Panc1 (cell line): ENCODE results near the gene C19orf38. TPM values are rescaled to one million over a fixed set of nuclear protein-coding genes. Genes with fewer than 3 reads are reported as not detected.

Experiments
- ATAC-seq: fragments of 200-7000 bp; cut with Tn5 transposase; 2 replicates; pipeline ENCODE4 v1.9.1; 2020; ENCODE audit warnings: mild to moderate bottlenecking, moderate library complexity
- BruUV-seq: library from RNA; stranded (reverse); fragments of 400-500 nt; replicated peaks from 2 replicates; lab custom pipeline; 2021; lab: Mats Ljungman, UMichigan
- CTCF ChIA-PET: fragments of 300-600 bp; sonication (Branson Sonifier 250); formaldehyde crosslinking; loops from one replicate; lab custom pipeline; 2022; ENCODE audit warnings: antibody characterized with exemption; lab: Charles Lee
- POLR2A ChIA-PET: fragments of 300-600 bp; sonication (Branson Sonifier 250); formaldehyde crosslinking; loops from one replicate; lab custom pipeline; 2022; ENCODE audit warnings: antibody characterized with exemption; lab: Charles Lee
- DNase-seq: peaks from one replicate; pipeline ENCODE4 v3.0.0-alpha.2; 2010; ENCODE audit warnings: low read depth, low spot score
- H3K27ac ChIP-seq: 2 replicates; pipeline ENCODE4 v1.5.1; 2011; ENCODE audit warnings: mild to moderate bottlenecking, low read length, inconsistent platforms
- H3K27me3 ChIP-seq: fragments of 200-500 bp; sonication (Bioruptor generic); 2 replicates; pipeline ENCODE4 v1.6.0; 2014; ENCODE audit warnings: low read length, inconsistent platforms; ENCODE audit not compliant: control insufficient read depth, insufficient read depth
- H3K36me3 ChIP-seq: fragments of 200-500 bp; sonication (Bioruptor generic); 2 replicates; pipeline ENCODE4 v1.5.1; 2014; ENCODE audit warnings: inconsistent platforms, mild to moderate bottlenecking, low read length, moderate library complexity; ENCODE audit not compliant: control insufficient read depth, insufficient read depth
- H3K4me1 ChIP-seq: 2 replicates; pipeline ENCODE4 v1.5.1; 2011; ENCODE audit warnings: inconsistent platforms, mild to moderate bottlenecking, low read length, moderate library complexity; ENCODE audit not compliant: control insufficient read depth, insufficient read depth
- H3K4me3 ChIP-seq, 2 experiments: 2 replicates each; pipeline ENCODE4 v1.5.1; 2011 to 2012; ENCODE audit warnings: low read depth in 2 of 2, low read length in 2 of 2, mild to moderate bottlenecking in 2 of 2, inconsistent platforms in 1 of 2, moderate library complexity in 1 of 2
- H3K9me3 ChIP-seq: fragments of 200-500 bp; sonication (Bioruptor generic); 2 replicates; pipeline ENCODE4 v1.5.1; 2014; ENCODE audit warnings: low read depth, mild to moderate bottlenecking, inconsistent platforms, low read length, moderate library complexity; ENCODE audit not compliant: control insufficient read depth, insufficient read depth
- POLR2AphosphoS5 ChIP-seq: IDR thresholded peaks from 2 replicates; pipeline ENCODE4 v1.6.1; 2012; ENCODE audit warnings: mild to moderate bottlenecking, low read depth, low read length, moderate library complexity
- SIN3A ChIP-seq: IDR thresholded peaks from 2 replicates; pipeline ENCODE4 v1.6.1; 2012; ENCODE audit warnings: low read depth, mild to moderate bottlenecking, low read length, moderate library complexity, borderline replicate concordance; ENCODE audit not compliant: insufficient read depth
- TCF7L2 ChIP-seq: IDR thresholded peaks from 2 replicates; pipeline ENCODE4 v1.6.1; 2011; ENCODE audit warnings: mild to moderate bottlenecking, low read depth, low read length, inconsistent platforms
- in situ Hi-C: cut with HindIII; loops from 2 replicates; pipeline ENCODE4 v1.10.0; 2016; ENCODE audit warnings: low sequenced_read_pairs, low pct_unique_long_range_greater_than_20kb
- intact Hi-C: fragments of 100-400 bp; cut with micrococcal nuclease; formaldehyde crosslinking; loops from one replicate; pipeline ENCODE4 v1.10.0; 2022; ENCODE audit not compliant: unreplicated experiment
- total RNA-seq: library from RNA; stranded (reverse); gene quantifications from one replicate; pipeline ENCODE4 v1.2.1, GENCODE V29; 2021; ENCODE audit not compliant: unreplicated experiment
- TF ChIP-seq, protein P1 (sequence below): fragments of 450-650 bp; IDR thresholded peaks from 2 replicates; pipeline ENCODE4 v1.5.1; 2017; ENCODE audit warnings: mild to moderate bottlenecking
- TF ChIP-seq, protein P2 (sequence below), 2 experiments: IDR thresholded peaks; 2 replicates each; pipeline ENCODE4 v1.6.1; 2011 to 2012; ENCODE audit warnings: low read depth in 2 of 2, control low read depth in 1 of 2, low read length in 1 of 2, mild to moderate bottlenecking in 1 of 2, moderate library complexity in 1 of 2; ENCODE audit not compliant: insufficient read depth in 1 of 2

The C19orf38 gene
- total RNA-seq, 1 experiment from 2014 or later, result not detected

DNA sequence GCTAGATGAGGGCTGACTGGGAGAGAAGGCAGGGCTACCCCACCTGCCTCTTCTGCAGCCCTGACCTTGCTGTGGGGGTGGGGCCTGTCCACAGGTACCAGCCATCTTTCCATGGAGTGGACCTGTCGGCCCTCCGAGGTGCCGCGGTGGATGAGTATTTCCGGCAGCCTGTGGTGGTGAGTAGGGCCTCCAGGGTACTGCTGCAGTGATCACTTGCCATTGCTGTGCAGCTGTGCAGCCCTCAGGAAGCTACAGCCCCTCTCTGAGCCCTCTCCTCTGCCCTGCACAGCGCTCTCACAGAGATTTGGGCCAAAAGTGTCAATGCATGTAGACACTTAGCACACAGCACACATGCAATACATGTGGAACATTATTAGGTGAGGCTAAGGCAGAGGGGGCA lies 68.4 kb downstream of the C19orf38 start:
- ChIA-PET CTCF (no interaction called here), POLR2A (no interaction called here)
- intact Hi-C loops, result no loop called here
- TF ChIP-seq, protein P1, sequence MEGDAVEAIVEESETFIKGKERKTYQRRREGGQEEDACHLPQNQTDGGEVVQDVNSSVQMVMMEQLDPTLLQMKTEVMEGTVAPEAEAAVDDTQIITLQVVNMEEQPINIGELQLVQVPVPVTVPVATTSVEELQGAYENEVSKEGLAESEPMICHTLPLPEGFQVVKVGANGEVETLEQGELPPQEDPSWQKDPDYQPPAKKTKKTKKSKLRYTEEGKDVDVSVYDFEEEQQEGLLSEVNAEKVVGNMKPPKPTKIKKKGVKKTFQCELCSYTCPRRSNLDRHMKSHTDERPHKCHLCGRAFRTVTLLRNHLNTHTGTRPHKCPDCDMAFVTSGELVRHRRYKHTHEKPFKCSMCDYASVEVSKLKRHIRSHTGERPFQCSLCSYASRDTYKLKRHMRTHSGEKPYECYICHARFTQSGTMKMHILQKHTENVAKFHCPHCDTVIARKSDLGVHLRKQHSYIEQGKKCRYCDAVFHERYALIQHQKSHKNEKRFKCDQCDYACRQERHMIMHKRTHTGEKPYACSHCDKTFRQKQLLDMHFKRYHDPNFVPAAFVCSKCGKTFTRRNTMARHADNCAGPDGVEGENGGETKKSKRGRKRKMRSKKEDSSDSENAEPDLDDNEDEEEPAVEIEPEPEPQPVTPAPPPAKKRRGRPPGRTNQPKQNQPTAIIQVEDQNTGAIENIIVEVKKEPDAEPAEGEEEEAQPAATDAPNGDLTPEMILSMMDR, result no peak
- TF ChIP-seq SIN3A, result no peak
- TF ChIP-seq, protein P2, sequence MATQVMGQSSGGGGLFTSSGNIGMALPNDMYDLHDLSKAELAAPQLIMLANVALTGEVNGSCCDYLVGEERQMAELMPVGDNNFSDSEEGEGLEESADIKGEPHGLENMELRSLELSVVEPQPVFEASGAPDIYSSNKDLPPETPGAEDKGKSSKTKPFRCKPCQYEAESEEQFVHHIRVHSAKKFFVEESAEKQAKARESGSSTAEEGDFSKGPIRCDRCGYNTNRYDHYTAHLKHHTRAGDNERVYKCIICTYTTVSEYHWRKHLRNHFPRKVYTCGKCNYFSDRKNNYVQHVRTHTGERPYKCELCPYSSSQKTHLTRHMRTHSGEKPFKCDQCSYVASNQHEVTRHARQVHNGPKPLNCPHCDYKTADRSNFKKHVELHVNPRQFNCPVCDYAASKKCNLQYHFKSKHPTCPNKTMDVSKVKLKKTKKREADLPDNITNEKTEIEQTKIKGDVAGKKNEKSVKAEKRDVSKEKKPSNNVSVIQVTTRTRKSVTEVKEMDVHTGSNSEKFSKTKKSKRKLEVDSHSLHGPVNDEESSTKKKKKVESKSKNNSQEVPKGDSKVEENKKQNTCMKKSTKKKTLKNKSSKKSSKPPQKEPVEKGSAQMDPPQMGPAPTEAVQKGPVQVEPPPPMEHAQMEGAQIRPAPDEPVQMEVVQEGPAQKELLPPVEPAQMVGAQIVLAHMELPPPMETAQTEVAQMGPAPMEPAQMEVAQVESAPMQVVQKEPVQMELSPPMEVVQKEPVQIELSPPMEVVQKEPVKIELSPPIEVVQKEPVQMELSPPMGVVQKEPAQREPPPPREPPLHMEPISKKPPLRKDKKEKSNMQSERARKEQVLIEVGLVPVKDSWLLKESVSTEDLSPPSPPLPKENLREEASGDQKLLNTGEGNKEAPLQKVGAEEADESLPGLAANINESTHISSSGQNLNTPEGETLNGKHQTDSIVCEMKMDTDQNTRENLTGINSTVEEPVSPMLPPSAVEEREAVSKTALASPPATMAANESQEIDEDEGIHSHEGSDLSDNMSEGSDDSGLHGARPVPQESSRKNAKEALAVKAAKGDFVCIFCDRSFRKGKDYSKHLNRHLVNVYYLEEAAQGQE (IDR thresholded peaks at IDR 0.05; ENCODE audit: insufficient read depth in 1 of 2, low read depth in 2 of 2, low read length in 1 of 2), result no peak
- no peak for TF ChIP-seq POLR2AphosphoS5
- no peak for TF ChIP-seq TCF7L2
- Histone ChIP-seq H3K4me3 (no peak overlapping the region), H3K9me3 (no peaks in the 10 kb centered on the region), H3K4me1 (no peaks in the 10 kb centered on the region; the same call in 1 of the 2 replicates), H3K27me3 (no peaks in the 10 kb centered on the region), H3K36me3 (no peaks in the 10 kb centered on the region; the same call in 1 of the 2 replicates), H3K27ac (no peak overlapping the region)
- in situ Hi-C loops, result no loop called here
- ATAC-seq (no peak), DNase-seq (no peak)
- BruUV-seq, result no TSS peak

DNA sequence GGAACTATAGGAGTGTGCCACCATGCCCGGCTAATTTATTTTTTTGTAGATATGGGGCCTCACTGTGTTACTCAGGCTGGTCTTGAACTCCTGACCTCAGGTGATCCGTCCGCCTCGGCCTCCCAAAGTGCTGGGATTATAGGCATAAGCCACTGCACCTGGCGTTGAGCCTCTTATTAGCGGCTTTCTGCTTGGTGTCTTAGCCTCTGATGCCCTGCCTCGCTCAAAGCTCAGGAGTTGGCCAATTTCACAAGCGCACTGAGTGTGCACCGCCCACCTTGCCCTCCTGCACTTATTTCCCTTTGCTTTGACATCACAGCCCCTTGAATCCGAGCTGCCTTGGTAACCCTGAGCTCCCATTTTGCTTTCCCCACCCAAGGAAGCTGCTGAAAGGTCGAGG lies 70.1 kb downstream of the C19orf38 start:
- no peak overlapping the region for H3K4me3 ChIP-seq
- H3K36me3 ChIP-seq, result no peaks in the 10 kb centered on the region
- no peaks in the 10 kb centered on the region for H3K9me3 ChIP-seq
- in situ Hi-C loops (no loop called here), intact Hi-C loops (no loop called here)
- H3K27me3 ChIP-seq, result no peaks in the 10 kb centered on the region
- TF ChIP-seq, protein P1, result no peak
- TF ChIP-seq SIN3A, result no peak
- TF ChIP-seq, protein P2 (IDR thresholded peaks at IDR 0.05; ENCODE audit: insufficient read depth in 1 of 2, low read depth in 2 of 2, low read length in 1 of 2), result no peak
- no peak for TF ChIP-seq POLR2AphosphoS5
- TF ChIP-seq TCF7L2, result no peak
- no peak for ATAC-seq
- no peak for DNase-seq
- CTCF ChIA-PET, result no interaction called here
- H3K4me1 ChIP-seq, result no peaks in the 10 kb centered on the region; the same call in 1 of the 2 replicates
- POLR2A ChIA-PET, result no interaction called here
- no peak overlapping the region for H3K27ac ChIP-seq
- BruUV-seq, result no TSS peak
